OCI-LY7 (cell line): ENCODE results near the gene KLHDC3.

Source experiments
- CTCF ChIP-seq: fragments of 200-600 bp; sonication (generic); conservative IDR thresholded peaks from 2 replicates; pipeline ENCODE4 v1.5.1; 2014; ENCODE audit warnings: mild to moderate bottlenecking, antibody characterized with exemption, low read length, moderate library complexity, mixed read lengths
- EZH2phosphoT487 ChIP-seq: fragments of 200-600 bp; sonication (generic); IDR thresholded peaks from 2 replicates; pipeline ENCODE4 v1.6.1; 2018; ENCODE audit warnings: low read depth, borderline replicate concordance, mild to moderate bottlenecking, mixed run types, antibody characterized with exemption, low read length, moderate library complexity, mixed read lengths

GRCh38 chr6:43070028-43070632 is 56.1 kb downstream of the KLHDC3 start:
- peak; percentile 85 for TF ChIP-seq CTCF
- no peak for TF ChIP-seq EZH2phosphoT487
